ENCODE results near the gene CCRL2. TPM values are rescaled to one million over a fixed set of nuclear protein-coding genes. Genes with fewer than 3 reads are reported as not detected.
A peak's percentile ranks its signal among the peaks of the same experiment; 100 is the strongest.

The CCRL2 gene
- total and polyA plus RNA-seq, 9 of the 15 experiments (the other 6 are each of a cell fraction or from before 2014, with no cell fraction given) = 3.4 to 5.7 (median 4.0) TPM

DNA sequence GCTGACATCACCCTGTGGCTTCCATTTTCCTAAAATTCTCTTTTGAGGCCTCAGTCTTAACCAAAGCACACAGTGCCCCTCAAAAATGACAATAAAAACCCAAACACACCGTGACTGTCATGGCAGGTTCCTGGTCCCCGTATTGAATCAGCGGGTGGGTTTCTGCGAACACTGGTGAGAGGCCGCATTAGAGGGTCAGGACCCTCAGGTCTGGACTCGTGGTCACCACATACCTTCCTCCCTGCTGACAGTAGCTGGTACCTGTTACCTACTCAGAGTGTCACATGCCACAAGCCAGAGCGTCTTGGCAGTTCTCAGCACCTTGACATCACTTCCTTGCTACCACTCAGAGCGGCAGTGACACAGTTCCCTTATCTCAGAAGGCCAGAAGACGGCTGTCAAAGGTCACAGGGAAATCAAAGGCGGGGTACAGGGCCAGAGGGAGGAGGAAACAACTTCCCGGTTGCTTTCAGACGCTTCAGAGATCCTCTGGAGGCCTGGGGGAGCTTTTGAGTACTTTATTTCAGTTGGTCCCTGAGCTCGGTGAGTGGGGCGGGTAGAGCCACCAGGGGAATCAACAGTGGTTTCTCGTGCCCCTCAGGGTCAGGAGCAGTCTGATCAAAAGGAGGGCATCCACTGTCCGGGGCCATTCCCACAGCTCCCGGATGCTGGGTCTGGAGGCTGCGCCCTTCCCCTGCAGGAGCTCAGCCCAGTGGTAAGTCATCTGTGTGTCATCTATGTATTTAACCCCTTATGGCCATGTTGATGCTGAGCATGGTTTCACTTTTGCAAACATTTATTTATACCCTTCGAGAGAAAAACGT lies at the start of gene CCRL2, which contains the start of gene CCR5AS (continued):
- TF ChIP-seq, protein P1, sequence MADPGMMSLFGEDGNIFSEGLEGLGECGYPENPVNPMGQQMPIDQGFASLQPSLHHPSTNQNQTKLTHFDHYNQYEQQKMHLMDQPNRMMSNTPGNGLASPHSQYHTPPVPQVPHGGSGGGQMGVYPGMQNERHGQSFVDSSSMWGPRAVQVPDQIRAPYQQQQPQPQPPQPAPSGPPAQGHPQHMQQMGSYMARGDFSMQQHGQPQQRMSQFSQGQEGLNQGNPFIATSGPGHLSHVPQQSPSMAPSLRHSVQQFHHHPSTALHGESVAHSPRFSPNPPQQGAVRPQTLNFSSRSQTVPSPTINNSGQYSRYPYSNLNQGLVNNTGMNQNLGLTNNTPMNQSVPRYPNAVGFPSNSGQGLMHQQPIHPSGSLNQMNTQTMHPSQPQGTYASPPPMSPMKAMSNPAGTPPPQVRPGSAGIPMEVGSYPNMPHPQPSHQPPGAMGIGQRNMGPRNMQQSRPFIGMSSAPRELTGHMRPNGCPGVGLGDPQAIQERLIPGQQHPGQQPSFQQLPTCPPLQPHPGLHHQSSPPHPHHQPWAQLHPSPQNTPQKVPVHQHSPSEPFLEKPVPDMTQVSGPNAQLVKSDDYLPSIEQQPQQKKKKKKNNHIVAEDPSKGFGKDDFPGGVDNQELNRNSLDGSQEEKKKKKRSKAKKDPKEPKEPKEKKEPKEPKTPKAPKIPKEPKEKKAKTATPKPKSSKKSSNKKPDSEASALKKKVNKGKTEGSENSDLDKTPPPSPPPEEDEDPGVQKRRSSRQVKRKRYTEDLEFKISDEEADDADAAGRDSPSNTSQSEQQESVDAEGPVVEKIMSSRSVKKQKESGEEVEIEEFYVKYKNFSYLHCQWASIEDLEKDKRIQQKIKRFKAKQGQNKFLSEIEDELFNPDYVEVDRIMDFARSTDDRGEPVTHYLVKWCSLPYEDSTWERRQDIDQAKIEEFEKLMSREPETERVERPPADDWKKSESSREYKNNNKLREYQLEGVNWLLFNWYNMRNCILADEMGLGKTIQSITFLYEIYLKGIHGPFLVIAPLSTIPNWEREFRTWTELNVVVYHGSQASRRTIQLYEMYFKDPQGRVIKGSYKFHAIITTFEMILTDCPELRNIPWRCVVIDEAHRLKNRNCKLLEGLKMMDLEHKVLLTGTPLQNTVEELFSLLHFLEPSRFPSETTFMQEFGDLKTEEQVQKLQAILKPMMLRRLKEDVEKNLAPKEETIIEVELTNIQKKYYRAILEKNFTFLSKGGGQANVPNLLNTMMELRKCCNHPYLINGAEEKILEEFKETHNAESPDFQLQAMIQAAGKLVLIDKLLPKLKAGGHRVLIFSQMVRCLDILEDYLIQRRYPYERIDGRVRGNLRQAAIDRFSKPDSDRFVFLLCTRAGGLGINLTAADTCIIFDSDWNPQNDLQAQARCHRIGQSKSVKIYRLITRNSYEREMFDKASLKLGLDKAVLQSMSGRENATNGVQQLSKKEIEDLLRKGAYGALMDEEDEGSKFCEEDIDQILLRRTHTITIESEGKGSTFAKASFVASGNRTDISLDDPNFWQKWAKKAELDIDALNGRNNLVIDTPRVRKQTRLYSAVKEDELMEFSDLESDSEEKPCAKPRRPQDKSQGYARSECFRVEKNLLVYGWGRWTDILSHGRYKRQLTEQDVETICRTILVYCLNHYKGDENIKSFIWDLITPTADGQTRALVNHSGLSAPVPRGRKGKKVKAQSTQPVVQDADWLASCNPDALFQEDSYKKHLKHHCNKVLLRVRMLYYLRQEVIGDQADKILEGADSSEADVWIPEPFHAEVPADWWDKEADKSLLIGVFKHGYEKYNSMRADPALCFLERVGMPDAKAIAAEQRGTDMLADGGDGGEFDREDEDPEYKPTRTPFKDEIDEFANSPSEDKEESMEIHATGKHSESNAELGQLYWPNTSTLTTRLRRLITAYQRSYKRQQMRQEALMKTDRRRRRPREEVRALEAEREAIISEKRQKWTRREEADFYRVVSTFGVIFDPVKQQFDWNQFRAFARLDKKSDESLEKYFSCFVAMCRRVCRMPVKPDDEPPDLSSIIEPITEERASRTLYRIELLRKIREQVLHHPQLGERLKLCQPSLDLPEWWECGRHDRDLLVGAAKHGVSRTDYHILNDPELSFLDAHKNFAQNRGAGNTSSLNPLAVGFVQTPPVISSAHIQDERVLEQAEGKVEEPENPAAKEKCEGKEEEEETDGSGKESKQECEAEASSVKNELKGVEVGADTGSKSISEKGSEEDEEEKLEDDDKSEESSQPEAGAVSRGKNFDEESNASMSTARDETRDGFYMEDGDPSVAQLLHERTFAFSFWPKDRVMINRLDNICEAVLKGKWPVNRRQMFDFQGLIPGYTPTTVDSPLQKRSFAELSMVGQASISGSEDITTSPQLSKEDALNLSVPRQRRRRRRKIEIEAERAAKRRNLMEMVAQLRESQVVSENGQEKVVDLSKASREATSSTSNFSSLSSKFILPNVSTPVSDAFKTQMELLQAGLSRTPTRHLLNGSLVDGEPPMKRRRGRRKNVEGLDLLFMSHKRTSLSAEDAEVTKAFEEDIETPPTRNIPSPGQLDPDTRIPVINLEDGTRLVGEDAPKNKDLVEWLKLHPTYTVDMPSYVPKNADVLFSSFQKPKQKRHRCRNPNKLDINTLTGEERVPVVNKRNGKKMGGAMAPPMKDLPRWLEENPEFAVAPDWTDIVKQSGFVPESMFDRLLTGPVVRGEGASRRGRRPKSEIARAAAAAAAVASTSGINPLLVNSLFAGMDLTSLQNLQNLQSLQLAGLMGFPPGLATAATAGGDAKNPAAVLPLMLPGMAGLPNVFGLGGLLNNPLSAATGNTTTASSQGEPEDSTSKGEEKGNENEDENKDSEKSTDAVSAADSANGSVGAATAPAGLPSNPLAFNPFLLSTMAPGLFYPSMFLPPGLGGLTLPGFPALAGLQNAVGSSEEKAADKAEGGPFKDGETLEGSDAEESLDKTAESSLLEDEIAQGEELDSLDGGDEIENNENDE (IDR thresholded peaks at IDR 0.05; ENCODE audit: low read depth, low read length) = no peak
- TF ChIP-seq SMAD3 (CRISPR knock-in tag; conservative IDR thresholded peaks at IDR 0.05) (peak; percentile 90), POLR3G (IDR thresholded peaks at IDR 0.05; ENCODE audit: extremely low read depth, insufficient read length, insufficient replicate concordance) (no peak), TSC22D4 (tag; IDR thresholded peaks at IDR 0.05) (no peak), EZH2 (IDR thresholded peaks at IDR 0.05; ENCODE audit: borderline replicate concordance, low read depth, low read length) (no peak), KDM1A (IDR thresholded peaks at IDR 0.05) (peak; percentile 99), NCOA1 (IDR thresholded peaks at IDR 0.05; ENCODE audit: low read depth) (peak; percentile 91), ZNF23 (CRISPR knock-in tag; IDR thresholded peaks at IDR 0.05) (peak; percentile 69; the same call in 1 of the 2 replicates), SETDB1 (IDR thresholded peaks at IDR 0.05; ENCODE audit: low read length) (no peak), ZNF707 (CRISPR knock-in tag; conservative IDR thresholded peaks at IDR 0.05) (0 out of 2 replicates have a peak, but pooled peaks have one; percentile 36), ETV5 (CRISPR knock-in tag; IDR thresholded peaks at IDR 0.05; ENCODE audit: low read depth) (peak; percentile 89; the same call in 1 of the 2 replicates), FIP1L1 (IDR thresholded peaks at IDR 0.05; ENCODE audit: low read depth, low read length, poor library complexity, severe bottlenecking) (no peak), SAFB (IDR thresholded peaks at IDR 0.05; ENCODE audit: borderline replicate concordance, low read depth, low read length) (no peak), ZNF124 (CRISPR knock-in tag; IDR thresholded peaks at IDR 0.05) (no peak)
- TF ChIP-seq, protein P2, sequence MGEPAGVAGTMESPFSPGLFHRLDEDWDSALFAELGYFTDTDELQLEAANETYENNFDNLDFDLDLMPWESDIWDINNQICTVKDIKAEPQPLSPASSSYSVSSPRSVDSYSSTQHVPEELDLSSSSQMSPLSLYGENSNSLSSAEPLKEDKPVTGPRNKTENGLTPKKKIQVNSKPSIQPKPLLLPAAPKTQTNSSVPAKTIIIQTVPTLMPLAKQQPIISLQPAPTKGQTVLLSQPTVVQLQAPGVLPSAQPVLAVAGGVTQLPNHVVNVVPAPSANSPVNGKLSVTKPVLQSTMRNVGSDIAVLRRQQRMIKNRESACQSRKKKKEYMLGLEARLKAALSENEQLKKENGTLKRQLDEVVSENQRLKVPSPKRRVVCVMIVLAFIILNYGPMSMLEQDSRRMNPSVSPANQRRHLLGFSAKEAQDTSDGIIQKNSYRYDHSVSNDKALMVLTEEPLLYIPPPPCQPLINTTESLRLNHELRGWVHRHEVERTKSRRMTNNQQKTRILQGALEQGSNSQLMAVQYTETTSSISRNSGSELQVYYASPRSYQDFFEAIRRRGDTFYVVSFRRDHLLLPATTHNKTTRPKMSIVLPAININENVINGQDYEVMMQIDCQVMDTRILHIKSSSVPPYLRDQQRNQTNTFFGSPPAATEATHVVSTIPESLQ (CRISPR knock-in tag; IDR thresholded peaks at IDR 0.05) = no peak
